Measurements from ENCODE around the gene TROAP. TPM values are rescaled to one million over a fixed set of nuclear protein-coding genes. Genes with fewer than 3 reads are reported as not detected.
"Not testable (repeated sequence)": the region's sequence is repeated elsewhere in the genome, so short reads cannot be mapped to it uniquely, and the experiment has no call there.

TROAP gene
- polyA plus RNA-seq, 4 donors = 1.3 to 29.5 (median 16.0) TPM; not detected in 1

DNA sequence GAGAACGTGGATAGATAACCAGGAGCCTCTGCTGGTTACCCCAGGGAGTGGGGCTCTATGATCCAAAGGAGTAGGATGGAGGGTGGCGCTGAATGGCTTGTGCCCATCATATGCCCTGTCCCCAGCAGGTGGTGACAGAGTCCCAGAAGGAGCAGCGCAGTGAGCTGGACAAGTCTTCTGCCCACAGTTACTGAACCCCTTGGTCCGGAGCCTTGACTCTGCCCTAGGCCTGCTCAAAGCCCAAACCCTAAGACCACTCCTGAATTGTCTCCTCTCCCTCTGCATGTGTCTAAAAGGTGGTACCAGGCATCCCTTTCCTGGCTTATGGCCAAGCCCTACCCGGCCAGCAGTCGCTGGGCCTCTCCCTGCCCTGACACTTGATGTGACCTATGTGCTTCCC is 24.9 kb upstream of the TROAP start:
- Histone ChIP-seq H3K4me1 (ENCODE audit: control insufficient read depth in 3 of 3, insufficient read depth in 2 of 3, low read depth in 1 of 3, low read length in 2 of 3) (peaks cover 1 to 13% (median 7%) of the 10 kb centered on the region in 3 donors), H3K4me3 (ENCODE audit: low read depth in 1 of 3, low read length in 3 of 3) (no peak overlapping the region), H3K27ac (ENCODE audit: low read depth in 1 of 3, low read length in 2 of 3) (no peak overlapping the region), H3K27me3 (ENCODE audit: control insufficient read depth in 3 of 3, insufficient read depth in 3 of 3, low read length in 3 of 3) (peaks cover 9 to 70% (median 26%) of the 10 kb centered on the region in 3 donors), H3K9me3 (ENCODE audit: control insufficient read depth in 2 of 2, insufficient read depth in 1 of 2, low read depth in 1 of 2, low read length in 1 of 2) (no peaks in the 10 kb centered on the region), H3K36me3 (ENCODE audit: control insufficient read depth in 3 of 3, insufficient read depth in 2 of 3, low read depth in 1 of 3, low read length in 3 of 3) (no peaks in the 10 kb centered on the region)
- DNase-seq = peak in 1 of 2 donors; percentile 46
- 28 to 41% (median 35%) methylated on average over 6 of the region's 6 CpGs for WGBS, 3 donors
- no peak for FAIRE-seq

DNA sequence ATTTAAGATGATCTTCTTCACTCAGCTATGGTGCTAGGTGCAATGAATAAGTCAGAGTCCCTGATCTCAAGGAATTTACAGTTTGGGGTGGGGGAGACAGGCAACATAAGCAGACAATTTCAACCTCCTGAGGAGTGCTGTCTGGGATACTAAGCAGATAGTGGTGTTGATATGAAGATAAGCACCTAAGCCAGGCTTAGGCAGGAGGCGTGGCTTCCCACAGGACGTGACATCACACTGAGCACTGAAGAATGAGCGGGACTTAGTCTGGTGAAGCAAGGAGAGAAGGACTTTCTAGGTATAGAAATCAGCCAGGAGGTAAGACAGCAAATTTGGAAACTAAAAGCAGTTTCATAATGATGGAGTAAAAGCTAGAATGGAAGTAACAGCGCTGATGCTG is 21.3 kb upstream of the TROAP start:
- peaks cover 1 to 6% (median 5%) of the 10 kb centered on the region in 3 donors for H3K4me1 ChIP-seq (ENCODE audit: control insufficient read depth in 3 of 3, insufficient read depth in 2 of 3, low read depth in 1 of 3, low read length in 2 of 3)
- no peak overlapping the region for H3K27ac ChIP-seq (ENCODE audit: low read depth in 1 of 3, low read length in 2 of 3)
- no peaks in the 10 kb centered on the region for H3K9me3 ChIP-seq (ENCODE audit: control insufficient read depth in 2 of 2, insufficient read depth in 1 of 2, low read depth in 1 of 2, low read length in 1 of 2)
- 52 to 56% (median 54%) methylated on average over 4 of the region's 4 CpGs for WGBS, 3 donors
- peaks cover 0 to 47% (median 14%) of the 10 kb centered on the region in 3 donors for H3K27me3 ChIP-seq (ENCODE audit: control insufficient read depth in 3 of 3, insufficient read depth in 3 of 3, low read length in 3 of 3)
- DNase-seq (no peak), FAIRE-seq (no peak)
- no peak overlapping the region for H3K4me3 ChIP-seq (ENCODE audit: low read depth in 1 of 3, low read length in 3 of 3)
- H3K36me3 ChIP-seq (ENCODE audit: control insufficient read depth in 3 of 3, insufficient read depth in 2 of 3, low read depth in 1 of 3, low read length in 3 of 3) = no peaks in the 10 kb centered on the region

DNA sequence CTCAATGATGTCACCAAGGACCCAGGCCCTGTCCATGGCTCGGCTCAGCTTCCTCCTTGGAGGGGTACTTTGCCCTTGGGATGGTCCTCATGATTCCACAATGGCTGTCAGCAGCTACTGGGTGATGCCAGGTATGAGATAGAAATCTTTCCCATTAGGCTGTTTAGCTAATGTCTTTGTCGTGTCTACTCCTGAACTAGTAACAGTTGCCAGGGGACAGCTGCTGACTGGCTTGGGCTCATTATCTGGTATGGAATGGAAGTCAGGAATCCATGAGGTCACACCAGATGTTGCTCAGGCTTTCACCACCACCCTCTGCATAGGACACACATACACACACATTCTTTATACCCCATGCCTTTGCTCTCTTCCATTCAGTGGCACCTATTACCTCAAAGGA is 18.9 kb upstream of the TROAP start:
- DNase-seq (no peak), FAIRE-seq (no peak)
- no peaks in the 10 kb centered on the region for H3K4me1 ChIP-seq (ENCODE audit: control insufficient read depth in 3 of 3, insufficient read depth in 2 of 3, low read depth in 1 of 3, low read length in 2 of 3)

DNA sequence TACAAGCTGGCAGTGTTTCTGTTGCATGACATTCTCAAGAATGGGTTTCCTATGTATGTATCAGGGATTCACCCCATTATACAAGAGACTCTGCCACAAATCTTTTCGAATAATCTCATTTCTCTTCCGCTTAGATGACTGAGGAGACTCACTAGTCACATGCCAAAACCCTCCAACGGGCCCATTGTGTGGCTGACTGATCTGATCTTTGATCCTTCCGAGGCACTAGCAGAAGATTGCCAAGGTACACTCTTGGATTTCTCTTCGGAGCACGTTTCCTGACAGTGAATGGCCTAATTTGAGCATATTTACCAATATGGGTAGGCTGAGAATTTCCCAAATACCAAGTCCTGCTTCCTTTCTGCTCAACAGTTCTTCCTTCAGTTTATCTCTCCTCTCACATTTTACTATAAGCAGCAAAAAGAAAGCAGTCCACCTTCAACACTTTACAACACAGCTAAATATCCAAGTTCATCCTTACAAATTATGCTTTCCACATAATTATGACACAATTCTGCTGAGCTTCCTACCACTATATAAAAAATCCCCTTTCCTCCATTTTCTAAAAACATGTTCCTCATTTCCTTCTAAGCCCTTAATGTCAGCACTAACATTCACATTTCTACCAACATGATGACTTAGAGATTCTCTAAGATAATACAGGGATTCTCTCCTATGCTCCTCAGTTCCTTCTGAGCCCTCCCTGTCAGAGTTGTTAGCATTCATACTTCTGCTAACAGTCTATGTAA is 17.1 kb upstream of the TROAP start:
- Histone ChIP-seq H3K9me3 (ENCODE audit: control insufficient read depth in 2 of 2, insufficient read depth in 1 of 2, low read depth in 1 of 2, low read length in 1 of 2) (no peaks in the 10 kb centered on the region), H3K36me3 (ENCODE audit: control insufficient read depth in 3 of 3, insufficient read depth in 2 of 3, low read depth in 1 of 3, low read length in 3 of 3) (no peaks in the 10 kb centered on the region), H3K4me1 (ENCODE audit: control insufficient read depth in 3 of 3, insufficient read depth in 2 of 3, low read depth in 1 of 3, low read length in 2 of 3) (no peaks in the 10 kb centered on the region), H3K27me3 (ENCODE audit: control insufficient read depth in 3 of 3, insufficient read depth in 3 of 3, low read length in 3 of 3) (peaks cover 0 to 24% (median 0%) of the 10 kb centered on the region in 3 donors), H3K4me3 (ENCODE audit: low read depth in 1 of 3, low read length in 3 of 3) (no peak overlapping the region), H3K27ac (ENCODE audit: low read depth in 1 of 3, low read length in 2 of 3) (no peak overlapping the region)
- no peak for FAIRE-seq
- WGBS, 3 donors = 34 to 59% (median 39%) methylated on average over 6 of the region's 6 CpGs
- DNase-seq = peak in 1 of 2 donors; percentile 45

More for the DNA sequence above, 18.9 kb upstream of the TROAP start:
- Histone ChIP-seq H3K27me3 (ENCODE audit: control insufficient read depth in 3 of 3, insufficient read depth in 3 of 3, low read length in 3 of 3) (peaks cover 0 to 29% (median 0%) of the 10 kb centered on the region in 3 donors), H3K36me3 (ENCODE audit: control insufficient read depth in 3 of 3, insufficient read depth in 2 of 3, low read depth in 1 of 3, low read length in 3 of 3) (no peaks in the 10 kb centered on the region), H3K9me3 (ENCODE audit: control insufficient read depth in 2 of 2, insufficient read depth in 1 of 2, low read depth in 1 of 2, low read length in 1 of 2) (no peaks in the 10 kb centered on the region), H3K27ac (ENCODE audit: low read depth in 1 of 3, low read length in 2 of 3) (no peak overlapping the region), H3K4me3 (ENCODE audit: low read depth in 1 of 3, low read length in 3 of 3) (no peak overlapping the region)
- 35 to 73% (median 63%) methylated on average over 2 of the region's 2 CpGs for WGBS, 3 donors

DNA sequence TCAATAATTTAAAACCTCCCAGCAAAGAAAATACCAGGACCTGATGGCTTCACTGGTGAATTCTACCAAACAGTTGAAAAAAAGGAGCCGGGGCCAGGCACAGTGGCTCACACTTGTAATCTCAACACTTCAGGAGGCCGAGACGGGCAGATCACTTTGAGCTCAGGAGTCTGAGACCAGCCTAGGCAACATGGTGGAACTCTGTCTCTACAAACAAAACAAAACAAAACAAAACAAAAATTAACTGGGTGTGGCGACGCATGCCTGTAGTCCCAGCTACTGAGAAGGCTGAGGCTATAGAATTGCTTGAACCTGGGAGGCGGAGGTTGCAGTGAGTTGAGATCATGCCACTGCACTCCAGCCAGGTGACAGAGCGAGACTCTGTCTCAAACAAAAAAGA is 13.7 kb upstream of the TROAP start:
- Histone ChIP-seq H3K4me1 (ENCODE audit: control insufficient read depth in 3 of 3, insufficient read depth in 2 of 3, low read depth in 1 of 3, low read length in 2 of 3) (no peaks in the 10 kb centered on the region), H3K36me3 (ENCODE audit: control insufficient read depth in 3 of 3, insufficient read depth in 2 of 3, low read depth in 1 of 3, low read length in 3 of 3) (no peaks in the 10 kb centered on the region), H3K27me3 (ENCODE audit: control insufficient read depth in 3 of 3, insufficient read depth in 3 of 3, low read length in 3 of 3) (peaks cover 0 to 10% (median 0%) of the 10 kb centered on the region in 3 donors), H3K9me3 (ENCODE audit: control insufficient read depth in 2 of 2, insufficient read depth in 1 of 2, low read depth in 1 of 2, low read length in 1 of 2) (no peaks in the 10 kb centered on the region), H3K4me3 (ENCODE audit: low read depth in 1 of 3, low read length in 3 of 3) (no peak overlapping the region), H3K27ac (ENCODE audit: low read depth in 1 of 3, low read length in 2 of 3) (no peak overlapping the region)
- WGBS, 3 donors = 86 to 91% (median 87%) methylated on average over 7 of the region's 7 CpGs
- FAIRE-seq (no peak), DNase-seq (no peak)

DNA sequence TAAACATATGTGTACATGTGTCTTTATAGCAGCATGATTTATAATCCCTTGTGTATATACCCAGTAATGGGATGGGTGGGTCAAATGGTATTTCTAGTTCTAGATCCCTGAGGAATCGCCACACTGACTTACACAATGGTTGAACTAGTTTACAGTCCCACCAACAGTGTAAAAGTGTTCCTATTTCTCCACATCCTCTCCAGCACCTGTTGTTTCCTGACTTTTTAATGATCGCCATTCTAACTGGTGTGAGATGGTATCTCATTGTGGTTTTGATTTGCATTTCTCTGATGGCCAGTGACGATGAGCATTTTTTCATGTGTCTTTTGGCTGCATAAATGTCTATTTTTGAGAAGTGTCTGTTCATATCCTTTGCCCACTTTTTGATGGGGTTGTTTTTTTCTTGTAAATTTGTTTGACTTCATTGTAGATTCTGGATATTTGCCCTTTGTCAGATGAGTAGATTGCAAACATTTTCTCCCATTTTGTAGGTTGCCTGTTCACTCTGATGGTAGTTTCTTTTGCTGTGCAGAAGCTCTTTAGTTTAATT is 12.5 kb upstream of the TROAP start:
- 49 to 70% (median 65%) methylated on average over 2 of the region's 3 CpGs for WGBS, 3 donors
- not testable (repeated sequence) for DNase-seq; H3K9me3 ChIP-seq (ENCODE audit: control insufficient read depth in 2 of 2, insufficient read depth in 1 of 2, low read depth in 1 of 2, low read length in 1 of 2); H3K4me3 ChIP-seq (ENCODE audit: low read depth in 1 of 3, low read length in 3 of 3); H3K27ac ChIP-seq (ENCODE audit: low read depth in 1 of 3, low read length in 2 of 3); H3K27me3 ChIP-seq (ENCODE audit: control insufficient read depth in 3 of 3, insufficient read depth in 3 of 3, low read length in 3 of 3); H3K36me3 ChIP-seq (ENCODE audit: control insufficient read depth in 3 of 3, insufficient read depth in 2 of 3, low read depth in 1 of 3, low read length in 3 of 3); FAIRE-seq
- peaks cover 0 to 10% (median 0%) of the 10 kb centered on the region in 3 donors for H3K4me1 ChIP-seq (ENCODE audit: control insufficient read depth in 3 of 3, insufficient read depth in 2 of 3, low read depth in 1 of 3, low read length in 2 of 3)

DNA sequence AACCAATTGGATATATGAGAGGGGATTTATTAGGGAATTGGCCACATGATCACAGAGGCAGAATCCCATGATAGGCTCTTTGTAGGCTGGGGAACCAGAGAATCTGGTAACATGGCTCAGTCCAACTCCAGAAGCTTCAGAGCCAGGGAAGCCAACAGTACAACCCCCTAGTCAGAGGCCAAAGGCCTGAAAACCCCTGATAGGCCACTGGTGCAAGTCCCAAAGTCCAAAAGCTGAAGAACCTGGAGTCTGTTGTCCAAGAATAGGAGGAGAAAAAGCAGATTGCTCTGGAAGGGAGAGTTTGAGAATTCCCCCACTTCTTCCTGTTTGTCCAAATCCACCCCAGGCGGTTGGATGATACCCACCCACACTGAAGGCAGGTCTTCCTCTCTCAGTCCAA is 8.2 kb upstream of the TROAP start:
- FAIRE-seq = no peak
- Histone ChIP-seq H3K27ac (ENCODE audit: low read depth in 1 of 3, low read length in 2 of 3) (peak overlapping the region in 2 of 3 donors; percentile 62 to 68), H3K27me3 (ENCODE audit: control insufficient read depth in 3 of 3, insufficient read depth in 3 of 3, low read length in 3 of 3) (no peaks in the 10 kb centered on the region), H3K4me3 (ENCODE audit: low read depth in 1 of 3, low read length in 3 of 3) (no peak overlapping the region), H3K4me1 (ENCODE audit: control insufficient read depth in 3 of 3, insufficient read depth in 2 of 3, low read depth in 1 of 3, low read length in 2 of 3) (peaks cover 0 to 10% (median 0%) of the 10 kb centered on the region in 3 donors), H3K9me3 (ENCODE audit: control insufficient read depth in 2 of 2, insufficient read depth in 1 of 2, low read depth in 1 of 2, low read length in 1 of 2) (no peaks in the 10 kb centered on the region), H3K36me3 (ENCODE audit: control insufficient read depth in 3 of 3, insufficient read depth in 2 of 3, low read depth in 1 of 3, low read length in 3 of 3) (no peaks in the 10 kb centered on the region)
- DNase-seq = peak; percentile 37 to 84
- 65 to 80% (median 74%) methylated on average over 1 of the region's 1 CpG for WGBS, 3 donors

DNA sequence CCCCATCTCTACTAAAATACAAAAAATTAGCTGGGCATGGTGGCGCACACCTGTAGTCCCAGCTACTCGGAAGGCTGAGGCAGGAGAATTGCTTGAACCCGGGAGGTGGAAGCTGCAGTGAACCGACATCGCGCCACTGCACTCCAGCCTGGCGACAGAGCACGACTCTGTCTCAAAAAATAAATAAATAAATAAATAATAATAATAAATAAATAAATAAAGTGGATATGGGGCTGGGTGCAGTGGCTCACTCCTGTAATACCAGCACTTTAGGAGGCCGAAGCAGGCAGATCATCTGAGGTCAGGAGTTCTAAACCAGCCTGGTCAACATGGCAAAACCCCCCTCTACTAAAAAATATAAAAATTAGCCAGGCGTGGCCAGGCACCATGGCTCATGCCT is 5.9 kb upstream of the TROAP start:
- not testable (repeated sequence) for DNase-seq; H3K4me3 ChIP-seq (ENCODE audit: low read depth in 1 of 3, low read length in 3 of 3); FAIRE-seq; H3K36me3 ChIP-seq (ENCODE audit: control insufficient read depth in 3 of 3, insufficient read depth in 2 of 3, low read depth in 1 of 3, low read length in 3 of 3); H3K27ac ChIP-seq (ENCODE audit: low read depth in 1 of 3, low read length in 2 of 3); H3K9me3 ChIP-seq (ENCODE audit: control insufficient read depth in 2 of 2, insufficient read depth in 1 of 2, low read depth in 1 of 2, low read length in 1 of 2); H3K27me3 ChIP-seq (ENCODE audit: control insufficient read depth in 3 of 3, insufficient read depth in 3 of 3, low read length in 3 of 3)
- peaks cover 0 to 10% (median 0%) of the 10 kb centered on the region in 3 donors for H3K4me1 ChIP-seq (ENCODE audit: control insufficient read depth in 3 of 3, insufficient read depth in 2 of 3, low read depth in 1 of 3, low read length in 2 of 3)
- 95% methylated on average over 10 of the region's 10 CpGs for WGBS, 3 donors

Data from small intestine (tissue), 7 donors.